Adrenal gland (tissue), 5 donors: ENCODE data around the gene SPIRE1.
"Not testable (repeated sequence)": the region's sequence is repeated elsewhere in the genome, so short reads cannot be mapped to it uniquely, and the experiment has no call there.

ENCODE experiments used
- CTCF ChIP-seq, 6 experiments: fragments of 450-650 bp in 4 of 6; fragments of 200-600 bp in 2 of 6; sonication (generic) in 1 of 6; IDR thresholded peaks; 1 replicate in 5 of 6; 2 replicates in 1 of 6; pipeline versions ENCODE4 v1.5.1 to v1.8.0; 2016 to 2021; ENCODE audit warnings: antibody characterized with exemption in 6 of 6, mild to moderate bottlenecking in 2 of 6, moderate library complexity in 1 of 6
- POLR2A ChIP-seq, 2 donors: fragments of 450-650 bp; IDR thresholded peaks; one replicate each; pipeline ENCODE4 v1.6.1; 2017; ENCODE audit warnings: antibody characterized with exemption in 2 of 2, mild to moderate bottlenecking in 2 of 2, moderate library complexity in 1 of 2
- donor health status: DM: no; HTN: no; CAD: no.

DNA sequence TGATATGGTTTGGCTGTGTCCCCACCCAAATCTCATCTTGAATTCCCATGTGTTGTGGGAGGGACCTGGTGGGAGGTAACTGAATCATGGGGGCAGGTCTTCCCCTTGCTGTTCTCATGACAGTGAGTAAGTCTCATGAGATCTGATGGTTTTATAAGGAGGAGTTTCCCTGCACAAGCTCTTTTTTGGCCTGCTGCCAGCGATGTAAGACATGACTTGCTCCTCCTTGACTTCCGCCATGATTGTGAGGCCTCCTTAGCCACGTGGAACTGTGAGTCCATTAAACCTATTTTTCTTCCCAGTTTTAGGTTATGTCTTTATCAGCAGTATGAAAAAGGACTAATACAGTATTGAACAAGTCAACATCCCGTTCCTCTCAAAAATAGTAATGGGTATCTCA is 118.7 kb downstream of the SPIRE1 start:
- not testable (repeated sequence) for TF ChIP-seq POLR2A, CTCF (IDR thresholded peaks at IDR 0.05)
